Hepatocyte (in vitro differentiated cells): Measurements from ENCODE around the gene ABCA8.

Source experiments
- CTCF ChIP-seq: fragments of 200-600 bp; sonication (generic); IDR thresholded peaks from 2 replicates; pipeline ENCODE4 v1.5.1; 2016; ENCODE audit warnings: antibody characterized with exemption, mild to moderate bottlenecking; ENCODE audit not compliant: poor library complexity
- EZH2 ChIP-seq: fragments of 200-600 bp; sonication (generic); IDR thresholded peaks from 2 replicates; pipeline ENCODE4 v1.6.1; 2016; ENCODE audit warnings: antibody characterized with exemption, mild to moderate bottlenecking, borderline replicate concordance
- EZH2phosphoT487 ChIP-seq: fragments of 200-600 bp; sonication (generic); IDR thresholded peaks from one replicate; pipeline ENCODE4 v1.6.1; 2018; ENCODE audit warnings: antibody characterized with exemption, mild to moderate bottlenecking, low read depth, moderate library complexity; ENCODE audit not compliant: unreplicated experiment, severe bottlenecking

- TF ChIP-seq CTCF (no peak), EZH2phosphoT487 (no peak), EZH2 (no peak)
Measured at GRCh38 chr17:68942389-68942788, 12.8 kb downstream of the ABCA8 start.
